GM18519 (cell line): ENCODE measurements around the gene METTL26.
A peak's percentile ranks its signal among the peaks of the same experiment; 100 is the strongest.

Experiments
- ATAC-seq: cut with Tn5 transposase; IDR thresholded peaks from one replicate; pipeline ENCODE4 v1.9.1; 2021; ENCODE audit warnings: mild to moderate bottlenecking, moderate library complexity; ENCODE audit not compliant: unreplicated experiment, low FRiP score

Gene METTL26

GRCh38 chr16:636206-637080 lies at the start of gene METTL26:
Gene METTL26, minus strand, starts transcription at chr16:636305. Its CDS starts 15 bp downstream, at chr16:636290.
- ATAC-seq = peak; percentile 41

DNA sequence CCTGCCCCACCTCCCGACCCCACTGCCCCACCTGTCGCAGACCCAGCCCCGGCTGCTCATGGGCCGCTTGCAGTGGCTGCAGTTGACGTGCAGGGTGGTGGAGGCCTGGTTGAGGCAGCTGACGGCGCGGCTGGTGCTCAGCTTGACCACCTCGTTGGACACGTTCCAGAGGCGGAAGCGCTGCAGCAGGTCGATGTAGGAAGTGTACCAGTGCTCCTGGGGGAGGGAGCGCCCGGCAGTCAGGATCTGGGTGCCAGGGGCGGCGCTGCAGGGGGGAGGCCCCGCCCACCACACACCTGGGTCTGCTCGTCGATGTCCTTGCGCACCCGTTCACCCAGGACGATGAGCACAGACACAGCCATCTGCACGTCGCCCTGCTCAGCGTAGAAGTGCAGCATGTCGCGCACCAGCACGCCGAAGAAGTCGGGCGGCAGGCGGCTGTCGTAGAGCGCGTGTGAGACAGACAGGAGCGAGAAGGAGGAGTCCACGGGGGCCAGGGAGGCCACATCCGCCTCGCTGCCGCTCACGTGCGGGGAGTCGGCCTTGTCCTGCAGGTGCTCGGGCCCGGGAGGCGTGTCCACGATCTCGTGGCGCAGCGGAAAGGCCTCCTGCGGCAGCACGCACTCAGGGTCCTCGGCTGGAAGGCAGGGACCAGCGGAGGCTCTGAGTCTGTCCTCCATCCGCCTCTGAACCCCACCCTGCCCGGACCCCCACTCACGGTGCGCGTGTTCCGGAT lies 49.0 kb upstream of the METTL26 start:
- ATAC-seq = no peak

DNA sequence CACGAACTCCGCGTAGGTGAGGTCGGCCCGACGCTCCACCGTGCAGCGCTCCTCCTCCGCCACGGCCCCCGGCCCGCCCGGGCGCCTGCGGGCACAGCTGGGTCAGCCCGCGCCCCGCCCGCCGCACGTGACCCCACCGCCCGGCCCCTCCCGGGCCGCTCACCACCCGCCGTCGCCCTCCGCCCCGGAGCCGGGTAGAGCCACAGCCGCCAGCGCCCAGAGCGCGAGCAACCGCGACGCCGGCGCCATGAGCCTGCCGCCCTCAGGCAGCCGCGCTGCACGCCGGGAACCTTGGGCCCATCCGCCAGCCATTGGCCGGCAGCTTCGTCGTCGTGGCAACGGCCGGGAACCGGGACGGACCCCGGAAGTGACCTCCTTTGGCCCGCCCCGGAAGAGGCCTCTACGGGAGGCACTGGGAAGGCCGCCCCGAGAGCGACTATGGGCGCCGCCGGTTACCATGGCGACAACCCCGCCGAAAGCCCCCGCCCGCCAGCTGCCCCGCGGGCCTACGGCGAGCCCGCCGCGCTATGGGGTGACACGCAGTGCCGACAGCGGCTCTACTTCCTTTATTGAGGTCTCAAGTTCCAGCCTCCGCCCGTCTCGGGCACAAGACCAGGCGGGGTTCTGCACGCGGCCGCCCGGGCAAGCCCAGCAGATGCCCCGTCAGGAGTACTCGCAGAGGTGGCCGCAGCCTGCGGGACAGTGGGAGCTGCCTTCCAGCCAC lies 48.1 kb upstream of the METTL26 start, which contains the start of gene JMJD8:
TSS of gene JMJD8 (minus strand) at position 264 of the 724 bp plus-strand sequence. CDS start at position 249, 15 bp downstream.
- ATAC-seq = peak; percentile 55

- ATAC-seq = no peak
These were observed 47.4 kb upstream of the METTL26 start for GRCh38 chr16:683396-684070.

DNA sequence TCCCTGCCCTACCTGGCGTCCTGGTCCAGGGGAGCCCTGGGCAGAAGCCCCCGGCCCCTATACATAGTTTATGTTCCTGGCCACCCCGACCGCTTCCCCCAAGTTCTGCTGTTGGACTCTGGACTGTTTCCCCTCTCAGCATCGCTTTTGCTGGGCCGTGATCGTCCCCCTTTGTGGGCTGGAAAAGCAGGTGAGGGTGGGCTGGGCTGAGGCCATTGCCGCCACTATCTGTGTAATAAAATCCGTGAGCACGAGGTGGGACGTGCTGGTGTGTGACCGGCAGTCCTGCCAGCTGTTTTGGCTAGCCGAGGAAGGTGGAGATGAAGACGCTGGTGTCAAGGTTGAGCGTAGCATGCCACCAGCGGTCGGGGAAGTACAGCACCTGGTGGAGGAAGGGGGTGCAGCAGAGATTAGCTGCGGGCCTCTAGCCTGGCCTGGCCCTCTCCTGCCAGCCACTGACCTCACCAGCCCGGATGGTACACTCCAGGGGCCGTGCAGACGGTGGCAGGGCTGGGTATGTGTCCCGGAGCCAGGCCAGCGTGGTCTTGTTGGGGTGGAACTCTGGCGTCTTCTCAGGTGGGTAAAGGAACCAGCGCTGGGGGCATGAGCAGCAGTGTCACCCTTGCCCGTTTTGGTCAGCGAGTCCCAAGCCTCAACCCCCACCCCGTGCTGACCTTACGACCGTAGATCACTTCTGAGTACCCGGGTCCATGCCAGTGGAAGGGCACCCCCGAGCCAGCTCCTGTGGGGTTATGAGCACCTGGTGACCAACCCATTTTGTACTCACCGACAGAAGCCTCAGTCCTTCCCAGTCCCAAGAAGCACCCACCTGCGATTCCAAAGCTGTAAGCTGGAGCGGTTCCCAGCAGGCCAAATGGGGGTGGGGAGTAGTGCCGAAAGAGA lies 46.6 kb upstream of the METTL26 start:
- ATAC-seq = no peak

DNA sequence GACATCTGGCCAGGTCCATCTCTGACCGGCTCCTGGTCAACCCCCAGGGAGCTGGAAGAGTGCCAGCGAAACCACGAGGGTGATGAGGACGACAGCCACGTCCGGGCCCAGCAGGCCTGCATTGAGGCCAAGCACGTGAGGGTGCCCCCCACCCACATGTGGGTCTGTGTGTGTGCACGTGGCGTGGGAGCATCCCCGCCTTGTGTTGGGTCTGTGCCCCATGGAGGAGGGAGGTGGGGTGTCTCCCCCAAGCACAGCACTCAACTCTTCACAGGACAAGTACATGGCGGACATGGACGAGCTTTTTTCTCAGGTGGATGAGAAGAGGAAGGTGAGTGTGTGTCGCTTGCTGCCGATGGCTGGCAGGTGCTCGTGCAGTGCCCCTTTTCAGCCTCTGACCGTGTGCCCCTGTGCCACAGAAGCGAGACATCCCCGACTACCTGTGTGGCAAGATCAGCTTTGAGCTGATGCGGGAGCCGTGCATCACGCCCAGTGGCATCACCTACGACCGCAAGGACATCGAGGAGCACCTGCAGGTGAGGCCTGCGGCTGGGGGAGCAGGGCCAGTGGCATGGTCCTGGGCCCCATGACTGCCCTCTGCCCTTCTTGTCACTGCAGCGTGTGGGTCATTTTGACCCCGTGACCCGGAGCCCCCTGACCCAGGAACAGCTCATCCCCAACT lies 45.8 kb upstream of the METTL26 start:
- ATAC-seq = no peak

DNA sequence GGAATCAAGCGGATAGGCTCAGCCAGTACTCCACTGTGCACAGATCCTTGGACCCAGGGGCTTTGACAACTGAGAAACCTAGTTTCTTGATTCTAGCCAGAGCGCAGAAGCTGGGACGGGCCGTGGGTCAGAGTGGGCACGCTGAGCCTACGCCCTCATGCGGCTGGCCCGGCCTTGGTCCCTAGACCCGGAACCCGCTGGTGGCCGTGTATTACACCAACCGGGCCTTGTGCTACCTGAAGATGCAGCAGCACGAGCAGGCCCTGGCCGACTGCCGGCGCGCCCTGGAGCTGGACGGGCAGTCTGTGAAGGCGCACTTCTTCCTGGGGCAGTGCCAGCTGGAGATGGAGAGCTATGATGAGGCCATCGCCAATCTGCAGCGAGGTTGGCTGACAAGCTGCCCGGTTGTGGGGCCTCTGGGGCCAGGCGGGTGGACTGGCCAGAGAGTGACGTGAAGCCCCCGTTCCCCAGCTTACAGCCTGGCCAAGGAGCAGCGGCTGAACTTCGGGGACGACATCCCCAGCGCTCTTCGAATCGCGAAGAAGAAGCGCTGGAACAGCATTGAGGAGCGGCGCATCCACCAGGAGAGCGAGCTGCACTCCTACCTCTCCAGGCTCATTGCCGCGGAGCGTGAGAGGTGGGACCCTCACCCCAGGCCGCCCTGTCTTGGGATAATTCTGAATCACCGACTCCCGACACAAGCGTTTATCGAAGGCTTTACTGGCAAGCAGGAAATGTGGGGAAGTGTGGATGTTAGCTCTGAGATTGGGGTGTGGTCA lies 45.1 kb upstream of the METTL26 start:
- no peak for ATAC-seq

DNA sequence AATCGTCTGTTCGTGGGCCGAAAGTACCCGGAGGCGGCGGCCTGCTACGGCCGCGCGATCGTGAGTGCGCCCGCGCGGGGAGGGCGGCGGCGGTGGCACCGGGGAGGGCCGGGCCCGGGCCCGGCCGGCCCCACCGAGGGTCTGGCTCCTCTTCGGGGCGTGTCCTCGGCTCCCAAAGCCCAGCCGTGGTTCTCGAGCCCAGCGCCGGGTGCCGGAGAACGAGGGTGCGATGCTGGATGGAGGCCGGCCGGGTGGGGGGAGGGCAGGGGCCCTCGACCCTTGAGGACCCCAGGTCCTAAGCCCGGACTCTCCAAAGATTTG lies 44.5 kb upstream of the METTL26 start:
- no peak for ATAC-seq

GRCh38 chr16:679814-680624 lies 43.9 kb upstream of the METTL26 start, which contains the start of gene STUB1:
Gene STUB1, plus strand, starts transcription at chr16:680410. Its CDS starts 116 bp downstream, at chr16:680526.
- ATAC-seq = peak; percentile 24

GRCh38 chr16:678858-679813 lies 43.0 kb upstream of the METTL26 start:
- ATAC-seq = no peak

GRCh38 chr16:678209-678857 lies 42.2 kb upstream of the METTL26 start:
- ATAC-seq = no peak

- ATAC-seq = no peak
These were observed 41.4 kb upstream of the METTL26 start for GRCh38 chr16:677316-678190.

GRCh38 chr16:676913-677312 lies 40.8 kb upstream of the METTL26 start:
- no peak for ATAC-seq

- no peak for ATAC-seq
These were observed 40.4 kb upstream of the METTL26 start for GRCh38 chr16:676565-676902.
